Osteocyte (in vitro differentiated cells): ENCODE data around the gene UBR3. TPM values are rescaled to one million over a fixed set of nuclear protein-coding genes. Genes with fewer than 3 reads are reported as not detected.
"Not testable (repeated sequence)": the region's sequence is repeated elsewhere in the genome, so short reads cannot be mapped to it uniquely, and the experiment has no call there.

Source experiments
- DNase-seq: peaks from one replicate; pipeline ENCODE4 v3.0.0; 2021; ENCODE audit warnings: mixed read lengths; ENCODE audit not compliant: unreplicated experiment; ENCODE audit errors: extremely low spot score
- H3K27ac Mint-ChIP-seq: one replicate; pipeline ENCODE4 v1.8.0; 2021; ENCODE audit warnings: mild to moderate bottlenecking, mixed read lengths; ENCODE audit not compliant: unreplicated experiment
- H3K27me3 Mint-ChIP-seq: one replicate; pipeline ENCODE4 v1.8.0; 2021; ENCODE audit warnings: mixed read lengths; ENCODE audit not compliant: unreplicated experiment
- H3K36me3 Mint-ChIP-seq: one replicate; pipeline ENCODE4 v1.8.0; 2021; ENCODE audit warnings: mixed read lengths; ENCODE audit not compliant: unreplicated experiment
- H3K4me1 Mint-ChIP-seq: one replicate; pipeline ENCODE4 v1.8.0; 2021; ENCODE audit warnings: mixed read lengths; ENCODE audit not compliant: unreplicated experiment
- H3K4me3 Mint-ChIP-seq: one replicate; pipeline ENCODE4 v1.8.0; 2021; ENCODE audit warnings: mild to moderate bottlenecking, moderate library complexity, mixed read lengths; ENCODE audit not compliant: unreplicated experiment
- H3K9me3 Mint-ChIP-seq: one replicate; pipeline ENCODE4 v1.8.0; 2021; ENCODE audit warnings: mixed read lengths; ENCODE audit not compliant: unreplicated experiment
- CTCF ChIP-seq: fragments of 200-600 bp; sonication (generic); IDR thresholded peaks from 2 replicates; pipeline ENCODE4 v1.5.0; 2021; ENCODE audit warnings: antibody characterized with exemption, mild to moderate bottlenecking, moderate library complexity
- total RNA-seq: library from RNA; stranded (reverse); gene quantifications from 2 replicates; pipeline ENCODE4 v1.2.1, GENCODE V29; 2021

The UBR3 gene
- total RNA-seq, 1 donor from 2014 or later, result 38.0 TPM

GRCh38 chr2:170115501-170116229 lies 288.4 kb downstream of the UBR3 start:
- Mint-ChIP-seq H3K9me3 (peaks cover 9% of the 10 kb centered on the region), H3K27me3 (peaks cover 6% of the 10 kb centered on the region), H3K36me3 (peaks cover 2% of the 10 kb centered on the region), H3K4me3 (no peak overlapping the region), H3K27ac (no peak overlapping the region), H3K4me1 (no peaks in the 10 kb centered on the region)
- no peak for DNase-seq
- TF ChIP-seq CTCF, result no peak

- H3K27me3 Mint-ChIP-seq, result peaks cover 6% of the 10 kb centered on the region
- peaks cover 9% of the 10 kb centered on the region for H3K9me3 Mint-ChIP-seq
- DNase-seq, result no peak
- no peak overlapping the region for H3K4me3 Mint-ChIP-seq
- peaks cover 2% of the 10 kb centered on the region for H3K36me3 Mint-ChIP-seq
- TF ChIP-seq CTCF, result no peak
- H3K27ac Mint-ChIP-seq, result no peak overlapping the region
- H3K4me1 Mint-ChIP-seq, result no peaks in the 10 kb centered on the region
These were observed 291.4 kb downstream of the UBR3 start for GRCh38 chr2:170118641-170119040.

GRCh38 chr2:170119326-170119725 lies 292.1 kb downstream of the UBR3 start:
- not testable (repeated sequence) for DNase-seq, H3K4me1 Mint-ChIP-seq, H3K27me3 Mint-ChIP-seq, H3K36me3 Mint-ChIP-seq, H3K27ac Mint-ChIP-seq, H3K4me3 Mint-ChIP-seq, H3K9me3 Mint-ChIP-seq

GRCh38 chr2:170121689-170122088 lies 294.4 kb downstream of the UBR3 start:
- no peak for TF ChIP-seq CTCF
- peaks cover 2% of the 10 kb centered on the region for H3K36me3 Mint-ChIP-seq
- H3K27ac Mint-ChIP-seq, result no peak overlapping the region
- DNase-seq, result no peak
- peaks cover 1% of the 10 kb centered on the region for H3K4me1 Mint-ChIP-seq
- H3K27me3 Mint-ChIP-seq, result no peaks in the 10 kb centered on the region
- peaks cover 4% of the 10 kb centered on the region for H3K9me3 Mint-ChIP-seq
- H3K4me3 Mint-ChIP-seq, result no peak overlapping the region

- DNase-seq, result no peak
- H3K36me3 Mint-ChIP-seq, result peaks cover 2% of the 10 kb centered on the region
- H3K4me3 Mint-ChIP-seq, result no peak overlapping the region
- no peak for TF ChIP-seq CTCF
- H3K27ac Mint-ChIP-seq, result no peak overlapping the region
- peaks cover 11% of the 10 kb centered on the region for H3K9me3 Mint-ChIP-seq
- H3K27me3 Mint-ChIP-seq, result peaks cover 9% of the 10 kb centered on the region
- peaks cover 1% of the 10 kb centered on the region for H3K4me1 Mint-ChIP-seq
These were observed 295.8 kb downstream of the UBR3 start for GRCh38 chr2:170122883-170123547.
